DMS153 (cell line): ENCODE results near the gene IQCE.

Experiments
- DNase-seq: peaks from one replicate; lab custom pipeline; 2025; lab: John Stamatoyannopoulos, UW

IQCE gene

GRCh38 chr7:2520761-2521290 lies 38.0 kb upstream of the IQCE start:
- no peak for DNase-seq

DNA sequence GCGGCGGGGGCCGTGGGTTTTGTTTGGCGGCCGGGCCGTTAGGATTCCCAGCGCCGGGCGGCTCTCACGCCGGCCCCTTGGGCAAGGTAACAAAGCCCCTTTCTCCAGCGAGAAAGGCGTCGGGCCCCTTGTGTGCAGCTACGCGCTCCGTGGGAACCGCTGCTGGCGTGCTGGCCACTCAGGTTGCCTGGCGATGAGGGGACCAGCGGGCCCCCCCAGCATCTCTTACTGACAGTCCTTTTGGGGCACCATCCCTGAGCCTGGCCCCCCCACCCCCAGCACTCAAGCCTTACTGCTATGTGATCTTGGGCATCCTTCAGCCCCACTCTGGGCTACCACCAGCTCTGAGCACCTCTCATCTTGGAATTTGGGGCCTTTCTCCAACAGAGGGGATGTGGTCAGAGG lies 37.4 kb upstream of the IQCE start:
- DNase-seq: no peak

GRCh38 chr7:2521952-2522591 lies 36.7 kb upstream of the IQCE start:
- no peak for DNase-seq

DNA sequence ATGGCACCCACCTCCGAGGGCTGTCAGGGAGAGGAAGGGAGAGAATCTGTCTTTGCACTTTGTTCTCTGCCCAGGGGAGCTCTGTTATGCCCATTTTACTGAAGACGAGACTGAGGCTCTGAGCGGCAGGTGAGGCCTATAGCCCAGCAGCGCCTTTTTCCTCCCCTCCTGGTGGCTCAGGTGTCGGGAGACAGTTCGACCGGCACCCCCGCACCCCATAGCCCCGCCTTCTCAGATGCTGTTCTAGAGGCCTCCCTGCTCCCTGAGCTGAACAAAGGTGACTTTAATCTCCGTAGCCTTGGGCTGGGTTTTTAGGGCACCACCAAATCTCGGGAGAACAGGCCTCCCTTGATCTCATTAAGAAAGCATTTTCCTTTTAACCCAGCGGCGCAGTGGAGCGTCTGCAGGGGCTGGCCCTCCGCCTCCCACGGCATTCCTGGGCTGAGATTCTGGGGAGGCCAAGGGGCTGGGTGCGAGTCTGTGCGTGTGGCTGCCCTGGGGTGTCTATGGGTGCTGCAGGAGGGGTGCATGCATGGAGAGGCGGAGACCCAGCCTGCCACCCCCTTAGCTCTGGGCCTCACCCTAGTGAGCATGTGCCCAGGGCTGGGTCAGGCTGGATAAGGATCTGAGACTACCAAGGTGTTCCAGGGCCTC lies 35.9 kb upstream of the IQCE start:
- peak; percentile 58 for DNase-seq

DNA sequence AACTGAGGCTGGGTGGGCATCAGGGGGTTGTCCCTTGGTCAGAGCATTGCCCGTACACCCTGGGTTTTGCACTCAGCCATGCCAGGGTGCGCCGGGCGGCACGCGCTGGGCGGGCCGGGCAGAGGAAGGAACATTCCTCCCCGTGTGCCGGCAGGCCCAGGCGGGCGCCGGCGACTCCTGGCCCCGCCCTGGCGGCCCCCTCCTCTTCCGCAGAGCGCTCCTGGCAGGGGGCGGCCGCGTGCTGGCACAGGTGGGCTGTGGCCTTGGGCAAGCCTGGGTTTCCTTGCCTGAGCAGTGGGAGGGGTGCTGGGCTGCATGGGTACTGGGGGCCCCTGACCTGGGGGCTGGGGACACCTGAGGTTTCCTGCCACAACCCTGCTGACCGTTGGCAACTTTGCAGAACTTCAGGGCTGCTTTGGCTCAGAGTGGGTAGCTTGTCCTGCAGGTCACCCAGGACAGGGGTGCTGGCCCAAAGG lies 35.3 kb upstream of the IQCE start:
- peak; percentile 86 for DNase-seq

GRCh38 chr7:2523941-2524807 lies 34.6 kb upstream of the IQCE start:
- DNase-seq: peak; percentile 100

DNA sequence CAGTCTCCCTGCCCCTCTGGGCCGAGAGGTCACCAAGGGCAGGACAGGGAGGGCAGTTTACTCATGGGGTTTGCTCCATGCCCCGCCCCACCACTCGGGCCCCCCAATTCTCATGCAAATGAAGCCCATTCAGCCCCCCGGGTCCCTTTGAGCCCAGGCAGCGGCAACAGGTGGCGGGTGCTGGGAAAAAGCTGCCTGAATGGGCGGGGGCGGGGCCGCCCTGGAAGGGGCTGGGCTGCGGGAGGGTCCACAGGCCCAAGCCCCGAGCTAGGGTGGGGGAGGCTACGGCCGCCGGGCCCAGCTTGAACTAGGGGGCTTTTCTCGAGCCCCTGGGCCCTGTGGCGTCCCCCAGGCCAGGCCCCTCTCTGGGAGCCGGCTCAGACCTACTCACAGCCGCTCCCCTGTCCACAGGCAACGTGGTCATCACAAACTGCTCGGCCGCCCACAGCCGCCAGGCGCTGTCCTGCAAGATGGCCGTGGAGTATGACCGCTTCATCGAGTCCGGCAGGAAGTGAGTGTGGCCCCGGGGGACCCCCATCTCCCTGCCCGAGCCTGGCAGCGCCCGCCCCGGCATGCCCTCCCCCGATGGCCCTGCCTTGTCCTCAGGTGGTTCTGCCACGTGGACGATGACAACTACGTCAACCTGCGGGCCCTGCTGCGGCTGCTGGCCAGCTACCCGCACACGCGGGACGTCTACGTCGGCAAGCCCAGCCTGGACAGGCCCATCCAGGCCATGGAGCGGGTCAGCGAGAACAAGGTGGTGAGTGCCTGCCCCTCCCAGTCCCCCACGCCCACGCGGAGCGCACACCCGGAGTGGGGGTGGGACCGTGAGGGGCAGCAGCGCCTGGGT lies 33.7 kb upstream of the IQCE start:
- peak; percentile 27 for DNase-seq

- DNase-seq: peak; percentile 81
These were observed 32.8 kb upstream of the IQCE start for GRCh38 chr7:2525658-2526630.

- no peak for DNase-seq
These were observed 31.9 kb upstream of the IQCE start for GRCh38 chr7:2526659-2527504.

GRCh38 chr7:2527505-2528467 lies 31.0 kb upstream of the IQCE start:
- DNase-seq: peak; percentile 81

- no peak for DNase-seq
These were observed 30.2 kb upstream of the IQCE start for GRCh38 chr7:2528481-2529095.

GRCh38 chr7:2529161-2530070 lies 29.4 kb upstream of the IQCE start:
- no peak for DNase-seq

GRCh38 chr7:2530071-2530987 lies 28.4 kb upstream of the IQCE start:
- peak; percentile 51 for DNase-seq

DNA sequence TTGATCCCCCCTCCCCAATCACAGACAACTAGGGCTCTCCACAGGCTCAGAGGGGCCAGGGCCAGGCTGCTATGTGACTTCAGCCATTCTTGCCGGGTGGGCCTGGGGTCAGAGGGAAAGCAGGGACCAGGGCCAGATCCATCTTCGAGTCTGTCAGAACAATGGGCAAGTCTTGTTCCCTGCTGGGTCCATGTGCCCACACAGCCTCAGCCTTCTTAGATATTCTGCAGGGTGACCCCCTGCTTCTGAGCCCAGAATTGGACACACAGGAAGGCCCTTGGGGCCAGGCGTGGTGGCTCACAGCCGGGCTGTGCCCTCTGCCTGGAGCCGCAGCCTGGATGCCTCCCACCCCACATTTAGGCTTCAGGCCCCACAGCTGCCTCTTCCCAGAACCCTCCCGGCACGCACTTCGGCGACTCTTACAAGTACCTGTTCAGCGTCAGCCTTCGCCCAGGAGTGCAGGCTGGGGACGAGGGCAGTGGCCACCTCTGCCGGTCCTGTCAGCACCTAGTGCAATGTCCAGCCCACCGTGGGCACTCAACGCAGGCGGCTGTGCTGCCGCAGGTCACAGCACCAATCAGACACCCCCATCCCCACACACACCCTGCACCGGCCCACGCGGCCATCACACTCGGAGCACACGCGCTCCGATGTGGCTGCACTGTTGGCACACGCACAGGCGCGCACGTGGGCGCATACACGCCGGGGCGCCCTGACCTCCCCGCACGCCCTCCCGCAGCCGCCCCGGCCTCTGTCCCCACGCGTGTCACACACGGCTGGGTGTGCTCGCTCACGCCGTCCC lies 27.6 kb upstream of the IQCE start:
- DNase-seq: peak; percentile 49

- DNase-seq: peak; percentile 32
These were observed 27.0 kb upstream of the IQCE start for GRCh38 chr7:2531796-2532110.
